GM20000 (cell line): ENCODE measurements around the gene CCL21.
A peak's percentile ranks its signal among the peaks of the same experiment; 100 is the strongest.

Experiments
- DNase-seq: peaks from one replicate; pipeline ENCODE4 v3.0.0; 2012; ENCODE audit warnings: low spot score
- CTCF ChIP-seq: IDR thresholded peaks from 2 replicates; pipeline ENCODE4 v1.5.1; 2012; ENCODE audit warnings: mild to moderate bottlenecking, control low read depth; ENCODE audit errors: extremely low read depth, missing control alignments

The CCL21 gene

GRCh38 chr9:34664281-34665066 is 45.5 kb downstream of the CCL21 start:
- TF ChIP-seq CTCF: peak; percentile 79
- DNase-seq: peak; percentile 79

GRCh38 chr9:34663303-34663605 is 46.7 kb downstream of the CCL21 start:
- TF ChIP-seq CTCF: no peak
- DNase-seq: no peak

- TF ChIP-seq CTCF: no peak
- no peak for DNase-seq
Measured at GRCh38 chr9:34662526-34663302, 47.2 kb downstream of the CCL21 start, which contains the start of gene CCL27. Gene CCL27 (minus strand): TSS chr9:34662657. CDS start chr9:34662633, 24 bp downstream.

GRCh38 chr9:34659592-34660253 is 50.2 kb downstream of the CCL21 start:
- no peak for TF ChIP-seq CTCF
- no peak for DNase-seq
